NCI-H1930 (cell line): Measurements from ENCODE around the gene TMBIM1.
"Not testable (repeated sequence)": the region's sequence is repeated elsewhere in the genome, so short reads cannot be mapped to it uniquely, and the experiment has no call there.

Experiments used
- DNase-seq, 2 experiments: peaks; one replicate each; lab custom pipeline; 2025; lab: John Stamatoyannopoulos, UW

The TMBIM1 gene

DNA sequence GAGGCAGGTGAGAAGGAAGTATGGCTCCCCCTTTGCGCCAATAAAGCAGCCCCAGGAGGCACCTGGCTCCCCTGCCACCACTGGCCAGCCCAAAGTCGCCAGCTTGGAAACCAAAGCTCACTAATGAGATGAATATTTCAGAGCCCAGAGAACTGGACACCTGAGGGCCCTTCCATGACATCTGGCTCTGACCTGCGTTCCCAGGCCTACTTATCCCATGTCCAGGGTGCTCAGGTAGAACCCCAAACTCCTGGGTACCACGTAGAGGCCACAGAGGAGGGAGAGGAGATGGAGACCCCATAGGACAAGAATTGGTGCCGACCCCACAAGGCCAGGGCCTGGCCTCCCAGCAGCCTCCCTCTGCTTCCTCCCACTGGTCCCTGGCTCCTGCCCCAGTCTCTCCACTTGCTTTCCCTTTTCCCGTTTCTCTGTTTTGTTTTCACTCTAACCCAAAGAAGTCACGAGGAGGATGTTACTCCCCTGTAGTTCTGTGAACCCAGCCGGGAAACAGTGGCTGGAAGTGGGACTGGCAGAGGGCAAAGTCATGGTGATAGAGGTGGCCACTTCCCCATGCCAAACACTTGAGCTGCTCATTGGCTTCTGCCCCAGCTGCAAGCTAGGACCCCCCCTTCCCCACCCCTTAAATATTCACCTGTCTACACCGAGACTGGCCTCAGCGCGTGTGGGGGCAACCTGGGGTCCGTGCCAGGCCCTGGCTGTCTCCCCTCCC lies 820 bp downstream of the TMBIM1 start:
- no peak for DNase-seq

DNA sequence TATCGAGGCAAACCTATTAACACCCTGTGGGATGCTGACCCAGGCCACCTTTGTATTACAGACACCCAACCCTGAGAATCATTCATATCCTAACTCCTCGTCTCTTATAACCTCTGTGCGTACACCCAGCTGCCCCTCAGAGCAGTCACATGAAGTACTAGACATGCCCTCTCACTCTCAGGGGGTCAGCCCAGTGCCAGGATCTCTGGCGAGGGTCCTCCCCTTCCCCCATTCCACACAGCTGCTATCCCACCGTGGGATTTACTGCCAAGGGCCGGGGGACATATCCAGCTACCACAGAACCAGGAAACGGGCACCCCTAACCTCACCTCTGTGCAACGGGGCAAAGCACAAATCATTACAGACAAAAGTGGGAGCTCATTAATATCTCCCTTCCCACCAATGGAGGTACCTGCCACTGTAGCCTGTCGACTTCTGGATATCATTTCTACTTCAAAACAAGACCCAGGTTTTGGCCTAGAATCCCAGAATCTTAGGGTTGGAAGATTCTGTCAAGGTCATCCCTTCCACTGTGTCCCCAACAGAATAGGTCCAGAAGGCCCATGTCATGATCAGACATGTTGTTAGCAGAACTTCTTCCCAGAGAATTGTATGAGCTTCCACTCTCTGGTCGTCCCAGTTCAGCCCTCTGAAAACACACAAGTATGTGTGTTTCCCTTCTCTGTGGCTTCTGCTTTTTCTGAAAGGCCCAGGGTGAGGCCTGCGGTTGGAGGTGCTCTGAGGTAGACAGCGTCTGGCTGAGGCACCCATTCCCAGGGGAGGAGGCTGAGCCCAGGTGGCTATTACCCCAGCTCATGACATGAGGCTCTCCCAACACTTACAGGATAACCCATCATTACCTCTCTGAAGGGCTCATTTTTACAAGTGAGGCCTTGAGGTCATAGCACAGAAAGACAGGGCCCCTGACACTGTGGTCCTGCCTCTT lies 1.7 kb downstream of the TMBIM1 start:
- no peak for DNase-seq

DNA sequence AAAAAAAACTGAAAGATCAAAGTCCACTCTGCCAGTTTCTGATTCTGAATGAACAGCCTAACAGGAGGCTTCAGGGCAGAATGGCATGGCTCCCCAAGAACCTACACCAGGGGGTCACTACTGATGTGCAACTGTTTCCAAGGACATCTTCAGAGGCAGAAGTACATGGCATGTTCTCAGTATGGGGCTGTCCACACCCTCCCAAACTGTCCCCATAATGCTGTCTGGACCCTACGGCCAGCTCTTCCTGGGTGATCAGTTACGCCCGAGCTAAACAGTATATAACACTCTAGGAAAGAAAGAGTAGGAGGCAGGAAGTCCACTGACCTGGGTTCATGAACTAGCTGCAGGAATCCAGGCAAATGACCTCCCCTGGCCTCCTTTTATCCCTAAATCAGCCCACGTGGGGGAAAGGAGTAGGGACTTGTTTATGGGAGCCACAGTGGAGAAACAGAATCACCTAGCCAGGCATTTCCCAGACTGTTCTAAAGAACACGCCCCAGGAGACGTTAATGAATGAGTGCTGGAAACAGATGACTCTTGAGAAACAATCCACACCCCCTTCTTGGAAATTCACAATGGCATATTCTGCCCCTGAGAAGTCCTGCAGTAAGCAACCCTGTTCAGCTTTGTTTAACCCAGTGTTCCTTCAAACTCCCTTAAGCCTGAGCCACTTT lies 2.5 kb downstream of the TMBIM1 start:
- DNase-seq, result no peak

DNA sequence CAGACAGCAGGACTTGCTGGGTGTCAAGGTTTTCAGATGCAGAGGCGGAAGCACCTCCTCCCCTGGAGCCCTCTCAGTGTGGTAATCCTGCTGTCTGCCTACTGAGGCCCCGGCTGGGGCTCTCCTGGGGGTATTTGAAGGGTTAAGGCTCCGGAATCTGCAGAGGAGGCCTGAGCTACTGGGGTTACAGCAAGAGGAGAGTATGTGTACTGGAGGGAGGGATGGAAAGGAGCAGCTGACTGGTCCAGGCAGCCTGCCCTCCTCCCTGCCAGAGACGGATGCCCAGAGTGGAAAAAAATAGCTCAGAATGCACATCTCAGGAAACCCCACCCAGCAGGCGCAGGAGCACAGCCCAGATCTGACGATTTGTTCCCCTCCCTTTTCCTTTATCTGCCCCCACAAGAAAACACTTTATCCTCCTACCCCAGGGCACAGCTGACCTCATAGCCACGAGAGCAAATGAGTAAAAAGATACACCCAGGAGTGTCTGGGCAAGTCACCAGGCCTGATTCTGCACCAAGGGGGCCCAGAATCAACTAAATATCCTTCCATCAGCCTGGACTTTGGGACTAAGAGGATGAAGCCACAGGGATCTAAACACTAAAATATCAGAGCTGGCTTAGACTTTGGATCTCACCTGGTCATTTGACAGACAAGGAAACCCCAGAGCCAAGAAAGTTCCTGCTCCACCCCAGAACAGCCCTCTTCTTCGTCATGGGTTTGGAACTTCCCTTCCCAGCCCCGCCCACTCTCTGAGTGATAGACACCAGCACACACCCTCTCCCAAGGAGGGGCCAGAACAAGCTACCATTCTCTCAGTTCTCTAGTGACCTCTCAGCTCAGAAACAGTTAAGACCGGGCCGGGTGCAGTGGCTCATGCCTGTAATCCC lies 5.5 kb downstream of the TMBIM1 start:
- no peak for DNase-seq

DNA sequence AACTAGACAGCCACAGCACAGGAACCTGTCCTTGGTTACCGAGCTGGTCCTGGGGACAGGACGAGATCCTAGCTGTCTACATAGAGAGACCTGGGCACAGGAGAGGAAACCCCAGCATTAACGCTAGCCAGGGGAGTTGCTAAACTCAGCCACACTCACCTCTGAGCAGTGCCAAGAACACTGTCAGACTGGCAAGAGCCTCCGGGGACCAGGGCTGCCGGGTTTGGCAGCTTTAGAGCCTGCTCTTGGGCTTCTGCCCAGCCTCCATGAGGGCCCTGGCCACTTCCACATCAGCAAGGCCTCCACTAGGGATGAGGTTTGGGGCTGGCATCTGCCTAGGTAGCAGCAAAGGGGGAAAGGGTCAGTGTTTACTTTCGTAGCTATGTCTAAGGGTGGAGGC lies 6.7 kb downstream of the TMBIM1 start:
- DNase-seq, result no peak

DNA sequence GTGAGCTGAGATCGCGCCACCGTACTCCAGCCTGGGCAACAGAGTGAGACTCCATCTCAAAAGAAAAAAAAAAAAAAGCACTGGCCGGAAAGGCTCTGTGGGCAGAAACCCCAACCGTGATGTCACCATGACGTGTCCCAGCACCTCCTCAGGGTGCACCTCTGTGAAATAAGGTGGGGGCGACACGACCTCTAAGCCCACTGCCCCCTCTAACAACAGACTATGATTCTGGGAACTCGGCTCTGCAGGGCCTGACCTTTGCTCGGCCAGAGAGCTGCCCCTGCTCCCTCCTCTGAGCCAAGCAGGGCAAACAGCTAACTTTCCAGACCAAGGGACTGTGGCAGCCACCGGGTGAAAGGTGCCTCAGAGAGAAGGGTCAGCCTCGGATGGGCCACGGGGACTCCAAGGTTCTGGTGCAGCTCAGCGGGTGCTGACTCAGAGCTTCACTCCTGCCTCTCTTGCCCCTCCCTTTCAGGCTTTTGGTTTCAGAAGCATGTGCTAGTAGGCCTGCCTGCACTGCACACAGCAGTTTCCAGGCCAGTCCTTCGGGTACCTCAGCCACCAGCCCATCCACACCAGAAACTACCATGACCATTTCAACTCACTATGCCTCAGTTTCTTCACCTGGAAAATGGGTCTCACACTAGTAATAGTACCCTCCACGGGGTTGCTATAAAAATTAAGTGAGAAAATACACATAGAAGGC lies 8.0 kb downstream of the TMBIM1 start:
- DNase-seq, result no peak

DNA sequence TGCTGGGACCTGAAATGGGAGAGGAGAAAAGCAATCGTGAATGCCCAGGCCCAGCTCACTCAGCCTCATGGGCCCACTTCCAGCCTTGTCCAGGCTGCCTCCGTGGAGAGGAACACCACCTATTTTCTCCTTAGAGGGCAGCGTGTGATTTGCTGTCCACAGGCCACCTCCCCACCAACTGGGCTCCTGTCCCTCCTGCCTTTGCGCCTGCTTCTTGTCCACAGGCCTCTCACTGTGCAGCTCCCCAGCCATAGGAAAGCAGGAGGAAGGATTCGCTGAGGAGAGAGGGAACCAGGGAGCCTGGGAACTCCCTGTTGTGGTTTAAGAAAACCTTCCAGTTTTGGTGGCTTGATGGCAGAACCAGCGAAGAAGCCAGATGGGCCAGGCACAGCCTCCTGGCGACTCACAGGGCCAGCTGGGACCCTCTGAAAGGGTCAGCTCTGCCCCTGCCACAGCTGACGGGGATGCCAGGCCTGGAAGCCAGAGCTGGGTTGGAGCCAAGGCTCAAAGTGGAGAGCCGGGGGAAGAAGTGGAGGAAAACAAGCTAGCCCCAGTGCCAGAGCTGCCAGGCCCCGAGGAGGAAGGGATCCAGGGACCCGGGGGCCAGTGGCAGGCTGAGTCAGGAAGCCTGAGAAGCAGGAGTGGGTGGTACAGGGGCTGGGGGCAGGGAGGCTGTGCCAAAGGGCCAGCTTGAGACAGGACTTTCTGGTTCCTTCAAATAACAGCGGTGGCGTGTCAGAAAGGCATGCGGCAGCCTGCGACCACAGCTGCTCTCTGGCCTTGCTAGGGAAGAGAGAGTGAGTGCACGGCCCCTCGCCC lies 9.9 kb downstream of the TMBIM1 start:
- DNase-seq, result no peak

DNA sequence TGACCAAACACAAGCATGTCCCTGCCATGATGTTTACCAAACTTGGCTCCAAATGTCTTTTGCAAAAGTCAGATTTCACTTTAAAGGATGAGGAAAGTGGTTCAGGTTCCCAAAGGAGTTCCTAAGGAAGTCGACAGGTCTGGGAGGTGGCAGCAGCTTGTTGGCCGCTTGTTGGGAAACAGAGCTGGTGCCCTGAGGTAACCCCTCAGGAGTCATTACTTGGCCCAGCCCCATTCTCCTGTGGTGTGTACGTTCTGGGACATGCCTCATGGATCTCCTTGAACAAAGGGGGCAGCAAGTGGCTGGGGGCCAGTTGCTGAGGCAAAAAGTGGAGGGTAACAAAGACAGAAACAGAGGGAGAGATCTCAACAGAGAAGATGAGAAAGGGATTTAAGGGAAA lies 10.9 kb downstream of the TMBIM1 start:
- no peak for DNase-seq

DNA sequence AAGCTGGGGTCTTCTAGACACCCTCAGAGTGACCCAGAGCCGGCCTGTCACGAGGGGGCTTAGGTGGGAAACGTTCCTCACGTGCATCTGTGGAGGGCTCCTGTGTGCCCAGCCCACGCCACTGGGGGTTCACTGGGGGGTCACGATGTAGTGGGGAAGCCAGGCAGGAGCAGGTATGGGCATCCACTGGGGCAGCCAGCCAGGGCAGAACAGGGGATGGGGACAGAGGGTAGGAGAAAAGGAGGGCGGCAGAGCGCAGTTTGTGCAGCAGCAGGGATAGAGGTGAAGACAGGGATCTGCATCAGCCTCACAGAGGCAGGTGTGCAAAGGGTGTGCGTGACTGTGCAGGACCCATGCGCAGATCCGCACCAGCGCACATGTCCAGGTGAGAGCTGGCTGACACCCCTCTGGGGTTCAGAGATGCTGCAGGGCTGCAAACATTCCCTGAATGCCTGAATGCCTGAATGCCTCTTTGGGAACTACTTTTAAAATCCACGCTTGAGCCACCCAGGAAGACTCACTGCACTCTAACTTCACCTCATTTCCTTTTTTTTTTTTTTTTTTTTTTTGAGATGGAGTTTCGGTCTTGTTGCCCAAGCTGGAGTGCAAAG lies 11.9 kb downstream of the TMBIM1 start:
- no peak for DNase-seq

DNA sequence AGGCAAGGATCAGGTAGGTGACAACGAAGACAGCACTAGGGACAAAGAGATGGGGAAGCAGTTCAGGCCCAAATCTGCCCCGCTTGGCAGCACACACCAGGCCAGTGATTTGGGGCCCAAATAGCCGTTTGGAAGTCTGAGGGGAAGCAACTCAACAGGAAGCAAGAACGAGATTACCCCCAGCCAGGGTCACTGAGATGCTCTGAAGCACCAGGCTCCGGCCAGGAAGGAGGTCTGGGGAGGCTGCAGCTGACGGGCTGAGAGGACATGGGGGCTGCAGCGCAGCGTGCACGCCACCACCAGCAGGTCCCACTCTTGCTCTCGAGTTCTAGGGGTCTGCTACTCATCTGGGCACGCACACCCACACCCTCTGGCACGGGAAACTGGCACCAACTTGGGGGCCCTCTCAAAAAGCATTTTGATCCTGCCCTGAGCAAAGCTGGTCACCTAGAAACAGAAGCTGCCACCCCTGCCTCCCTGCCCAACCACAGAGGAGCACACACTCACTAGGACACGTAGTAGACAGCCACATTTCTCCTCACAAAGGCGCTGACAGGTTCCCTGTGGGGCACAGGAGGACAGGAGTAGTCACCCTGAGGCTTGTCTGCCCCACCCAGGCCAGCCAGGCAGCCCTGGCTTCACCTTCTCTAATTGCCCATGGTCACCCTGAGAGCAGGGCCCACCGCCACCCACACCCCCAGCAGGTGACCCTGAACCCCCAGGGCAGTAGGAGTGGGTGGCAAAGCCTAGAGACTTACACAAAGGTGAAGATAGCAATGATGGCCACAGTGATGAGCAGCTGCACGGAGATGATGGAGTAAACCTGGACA lies 13.6 kb downstream of the TMBIM1 start:
- no peak for DNase-seq

DNA sequence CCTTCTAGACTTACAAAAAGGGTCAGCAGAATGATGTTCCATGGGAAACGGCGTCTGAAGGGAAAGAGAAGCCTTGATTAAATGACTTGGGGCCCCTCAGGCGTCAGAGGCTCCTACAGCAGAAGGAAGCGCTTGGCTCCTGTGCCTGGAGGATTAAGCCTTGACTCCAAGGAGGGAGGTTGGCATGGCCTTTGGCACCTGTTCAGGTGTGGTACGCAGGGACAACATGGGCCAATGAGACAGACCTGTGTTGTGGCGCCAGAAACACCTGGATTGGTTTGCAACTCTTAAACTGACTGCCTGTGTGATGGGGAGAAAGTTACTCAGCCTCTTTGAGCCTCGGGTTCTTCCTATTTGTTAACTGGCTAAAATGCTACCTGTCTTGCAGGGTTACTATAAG lies 14.4 kb downstream of the TMBIM1 start:
- DNase-seq, result no peak

DNA sequence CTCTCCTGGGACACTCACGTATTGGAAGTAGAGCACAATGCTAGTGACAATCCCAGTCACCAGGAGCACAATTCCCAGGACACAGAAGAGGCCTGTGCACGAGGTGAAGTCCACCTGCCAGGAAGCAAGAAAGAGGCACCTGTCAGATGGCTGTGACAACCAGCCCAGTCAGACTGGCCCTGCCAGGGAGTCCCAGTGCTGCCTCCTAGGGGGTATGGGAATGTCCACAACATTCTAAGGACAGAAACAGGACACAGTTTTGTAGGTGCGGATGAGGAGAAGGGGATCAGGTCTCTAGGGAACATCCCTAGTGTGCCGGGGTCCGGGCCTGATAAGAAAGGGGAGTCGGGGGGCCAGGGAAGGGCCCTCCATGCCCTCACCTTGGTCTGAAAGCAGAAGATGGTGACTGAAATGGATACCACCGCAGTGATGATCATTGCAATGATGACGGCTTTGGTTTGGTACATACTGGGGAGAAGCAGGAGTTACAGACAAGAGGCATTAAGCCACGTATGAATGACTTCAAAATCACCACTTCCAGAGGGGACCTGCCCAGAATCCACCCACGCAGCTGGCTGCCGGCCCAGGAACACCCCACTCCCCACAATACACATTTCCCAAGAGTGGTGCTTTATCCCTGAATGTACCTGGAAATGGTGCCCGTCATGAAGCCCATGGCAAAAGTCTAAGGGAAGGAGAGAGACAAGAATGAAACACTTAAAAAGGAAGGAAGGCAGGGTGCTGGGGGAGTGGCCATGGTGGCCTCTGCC lies 15.1 kb downstream of the TMBIM1 start:
- no peak for DNase-seq

DNA sequence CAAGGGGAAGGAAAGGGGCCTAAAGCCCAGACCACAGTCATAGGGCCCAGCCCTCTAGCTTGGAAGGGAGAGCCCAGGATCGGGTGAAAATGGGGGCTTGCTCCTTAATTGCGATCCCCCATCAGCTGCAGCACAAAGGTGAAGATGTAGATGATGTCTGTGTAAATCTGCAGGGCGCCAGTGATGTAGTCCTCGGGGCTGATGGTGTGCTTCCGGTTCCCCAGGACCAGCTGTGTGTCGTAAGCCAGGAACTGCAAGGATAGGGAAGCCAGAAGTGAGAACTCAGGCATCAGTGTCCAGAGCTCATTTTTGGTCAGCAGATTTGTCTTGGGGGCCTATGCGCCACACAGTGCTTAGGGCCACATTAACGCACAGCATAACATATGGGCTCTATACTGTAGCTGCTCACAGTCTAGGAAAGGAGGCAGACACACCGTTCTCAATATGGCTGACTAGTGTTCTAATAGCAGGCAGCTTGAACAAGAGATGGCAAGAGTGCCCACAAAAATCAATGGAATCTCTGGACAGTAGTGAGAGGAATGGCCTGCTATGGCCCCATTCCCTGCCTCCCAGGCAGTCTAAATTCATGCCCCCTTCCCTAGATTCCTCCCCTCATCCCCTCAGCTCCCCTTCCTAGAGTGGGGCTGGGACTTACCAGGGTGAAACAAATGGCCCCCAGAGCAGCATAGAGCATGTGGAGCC lies 16.8 kb downstream of the TMBIM1 start:
- DNase-seq, result no peak

DNA sequence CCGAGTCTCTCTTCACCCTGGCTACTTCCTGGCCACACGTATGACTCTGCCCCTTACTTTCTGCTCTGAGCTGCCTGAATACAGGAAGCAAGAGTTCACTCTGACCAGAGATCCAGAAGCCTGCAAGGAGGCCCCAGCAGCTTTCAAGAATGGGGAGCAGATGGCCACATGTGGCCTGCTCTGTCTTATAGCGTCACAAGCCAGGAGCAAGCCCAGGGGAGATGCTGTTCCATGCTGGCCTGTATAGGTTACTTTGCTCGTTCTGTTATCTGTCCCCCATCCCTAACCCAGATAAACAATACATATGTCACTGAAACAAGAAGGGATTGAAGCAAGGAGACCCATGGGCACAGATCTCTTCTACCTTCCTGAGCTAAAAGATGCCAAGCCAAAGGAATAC lies 17.7 kb downstream of the TMBIM1 start:
- DNase-seq, result no peak

DNA sequence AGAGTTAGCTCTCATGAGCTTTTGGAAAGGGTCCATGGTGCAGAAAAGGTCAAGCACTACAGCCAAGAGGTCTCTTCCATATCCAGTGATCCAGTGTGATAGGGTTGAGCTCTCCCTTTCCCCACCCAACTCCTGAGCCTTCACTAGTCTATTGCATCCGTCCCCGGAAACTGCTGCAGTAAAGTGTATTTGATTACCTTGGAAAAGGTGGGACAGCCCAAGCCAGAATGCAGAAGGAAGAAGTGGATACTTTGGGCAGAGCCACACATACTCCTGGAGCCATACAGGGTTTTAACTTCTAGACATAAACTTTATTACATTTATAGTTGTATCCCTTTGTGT lies 18.4 kb downstream of the TMBIM1 start:
- no peak for DNase-seq

DNA sequence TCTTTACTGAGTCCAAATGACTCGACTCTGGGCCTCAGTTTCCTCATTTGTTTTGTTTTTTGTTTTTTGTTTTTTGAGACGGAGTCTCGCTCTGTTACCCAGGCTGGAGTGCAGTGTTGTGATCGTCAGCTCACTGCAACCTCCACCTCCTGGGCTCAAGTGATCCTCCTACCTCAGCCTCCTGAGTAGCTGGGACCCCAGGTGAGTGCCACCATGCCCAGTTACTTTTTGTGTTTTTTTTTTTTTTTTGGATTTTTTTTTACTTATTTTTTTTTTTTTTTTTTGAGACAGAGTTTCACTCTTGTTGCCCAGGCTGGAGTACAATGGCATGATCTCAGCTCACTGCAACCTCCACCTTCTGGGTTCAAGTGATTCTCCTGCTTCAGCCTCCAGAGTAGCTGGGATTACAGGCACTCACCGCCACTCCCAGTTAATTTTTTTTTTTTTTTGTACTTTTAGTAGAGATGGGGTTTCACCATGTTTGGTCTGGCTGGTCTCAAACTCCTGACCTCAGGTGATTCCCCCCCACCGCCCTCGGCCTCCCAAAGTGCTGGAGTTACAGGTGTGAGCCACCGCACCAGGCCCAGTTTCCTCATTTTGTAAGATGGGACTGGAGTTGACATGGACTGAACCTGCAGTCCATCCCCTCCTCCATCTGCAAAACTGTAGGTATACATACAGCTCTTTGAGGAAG lies 18.9 kb downstream of the TMBIM1 start:
- DNase-seq, result not testable (repeated sequence)
